ENCODE results near the gene RIPPLY2. TPM values are rescaled to one million over a fixed set of nuclear protein-coding genes. Genes with fewer than 3 reads are reported as not detected.

Gene RIPPLY2
- total and polyA plus RNA-seq, 7 donors, result 0.41 TPM; not detected in 6

DNA sequence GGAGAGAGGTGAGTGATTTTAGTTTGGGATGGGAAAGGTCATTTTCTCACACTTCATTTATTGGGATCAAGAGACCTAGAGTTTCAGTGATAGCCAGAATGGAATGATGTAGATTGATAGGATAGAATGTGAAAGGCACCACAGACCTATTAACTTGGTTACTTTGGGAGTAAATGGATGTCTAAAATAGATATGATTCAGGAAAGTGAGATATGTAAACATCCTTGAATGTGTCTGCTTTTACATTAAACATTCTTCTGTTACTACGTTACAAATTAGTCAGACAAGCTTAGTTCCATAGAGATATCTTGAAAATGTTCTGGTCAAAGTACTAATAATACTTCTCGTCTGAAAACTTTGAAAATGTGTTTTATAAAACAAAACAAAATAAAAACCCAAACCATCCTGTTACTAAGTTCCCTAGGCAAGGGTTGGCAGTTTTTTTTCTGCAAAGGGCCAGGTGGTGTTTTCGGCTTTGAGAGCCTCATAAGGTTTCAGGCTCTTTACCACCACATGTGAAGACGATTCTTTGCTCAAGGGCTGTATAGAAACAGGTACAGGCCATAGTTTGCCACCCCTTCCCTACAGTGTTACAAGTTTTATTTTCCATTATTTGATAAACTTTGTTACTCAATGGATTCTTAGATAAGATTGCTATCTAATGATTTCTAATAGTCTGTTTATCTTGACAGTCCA lies 9.8 kb downstream of the RIPPLY2 start:
- intact Hi-C loops (cut with DNase I), result no loop called here
- no peak for DNase-seq
- Histone ChIP-seq H3K4me3 (no peak overlapping the region), H3K4me1 (peaks cover 0 to 35% (median 27%) of the 10 kb centered on the region in 4 donors), H3K27me3 (no peaks in the 10 kb centered on the region), H3K36me3 (peaks cover 0 to 31% (median 4%) of the 10 kb centered on the region in 4 donors), H3K27ac (no peak overlapping the region), H3K9me3 (peaks cover 0 to 6% (median 0%) of the 10 kb centered on the region in 4 donors)
- TF ChIP-seq EP300 (IDR thresholded peaks at IDR 0.05), result no peak
- TF ChIP-seq, protein P1, sequence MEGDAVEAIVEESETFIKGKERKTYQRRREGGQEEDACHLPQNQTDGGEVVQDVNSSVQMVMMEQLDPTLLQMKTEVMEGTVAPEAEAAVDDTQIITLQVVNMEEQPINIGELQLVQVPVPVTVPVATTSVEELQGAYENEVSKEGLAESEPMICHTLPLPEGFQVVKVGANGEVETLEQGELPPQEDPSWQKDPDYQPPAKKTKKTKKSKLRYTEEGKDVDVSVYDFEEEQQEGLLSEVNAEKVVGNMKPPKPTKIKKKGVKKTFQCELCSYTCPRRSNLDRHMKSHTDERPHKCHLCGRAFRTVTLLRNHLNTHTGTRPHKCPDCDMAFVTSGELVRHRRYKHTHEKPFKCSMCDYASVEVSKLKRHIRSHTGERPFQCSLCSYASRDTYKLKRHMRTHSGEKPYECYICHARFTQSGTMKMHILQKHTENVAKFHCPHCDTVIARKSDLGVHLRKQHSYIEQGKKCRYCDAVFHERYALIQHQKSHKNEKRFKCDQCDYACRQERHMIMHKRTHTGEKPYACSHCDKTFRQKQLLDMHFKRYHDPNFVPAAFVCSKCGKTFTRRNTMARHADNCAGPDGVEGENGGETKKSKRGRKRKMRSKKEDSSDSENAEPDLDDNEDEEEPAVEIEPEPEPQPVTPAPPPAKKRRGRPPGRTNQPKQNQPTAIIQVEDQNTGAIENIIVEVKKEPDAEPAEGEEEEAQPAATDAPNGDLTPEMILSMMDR (IDR thresholded peaks at IDR 0.05), result no peak
- TF ChIP-seq POLR2A (IDR thresholded peaks at IDR 0.05), result no peak
- WGBS, 2 donors, result 69 to 84% methylated on average over 4 of the region's 4 CpGs

DNA sequence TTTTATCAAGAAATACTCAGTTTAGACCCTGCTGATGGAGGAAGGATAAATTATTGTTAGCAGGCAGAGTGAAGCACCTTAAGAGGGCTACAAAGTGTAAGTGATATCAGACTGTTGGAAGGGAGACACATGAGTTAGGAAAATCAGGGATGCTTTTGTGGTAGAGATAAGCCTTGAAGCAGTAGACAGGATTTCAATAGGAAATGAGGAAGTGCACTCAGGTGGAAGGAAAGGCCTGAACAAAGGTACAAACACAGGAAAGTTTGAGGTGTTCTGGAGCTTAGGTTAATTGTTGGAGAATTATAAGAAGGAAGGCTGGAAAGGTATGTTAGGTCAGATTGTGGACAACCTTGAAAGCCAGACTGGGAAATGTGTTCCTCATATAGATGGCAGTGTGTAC lies 13.9 kb downstream of the RIPPLY2 start:
- H3K9me3 ChIP-seq, result peaks cover 0 to 6% (median 0%) of the 10 kb centered on the region in 4 donors
- TF ChIP-seq POLR2A (IDR thresholded peaks at IDR 0.05), result no peak
- TF ChIP-seq POLR2AphosphoS5 (IDR thresholded peaks at IDR 0.05), result no peak
- no peak for TF ChIP-seq EP300 (IDR thresholded peaks at IDR 0.05)
- TF ChIP-seq, protein P1 (IDR thresholded peaks at IDR 0.05), result no peak
- no peak for DNase-seq
- peaks cover 0 to 32% (median 4%) of the 10 kb centered on the region in 4 donors for H3K36me3 ChIP-seq
- H3K4me1 ChIP-seq, result peaks cover 0 to 18% (median 6%) of the 10 kb centered on the region in 4 donors
- intact Hi-C loops (cut with DNase I), result no loop called here
- no peak overlapping the region for H3K4me3 ChIP-seq
- H3K27ac ChIP-seq, result no peak overlapping the region
- no peaks in the 10 kb centered on the region for H3K27me3 ChIP-seq

DNA sequence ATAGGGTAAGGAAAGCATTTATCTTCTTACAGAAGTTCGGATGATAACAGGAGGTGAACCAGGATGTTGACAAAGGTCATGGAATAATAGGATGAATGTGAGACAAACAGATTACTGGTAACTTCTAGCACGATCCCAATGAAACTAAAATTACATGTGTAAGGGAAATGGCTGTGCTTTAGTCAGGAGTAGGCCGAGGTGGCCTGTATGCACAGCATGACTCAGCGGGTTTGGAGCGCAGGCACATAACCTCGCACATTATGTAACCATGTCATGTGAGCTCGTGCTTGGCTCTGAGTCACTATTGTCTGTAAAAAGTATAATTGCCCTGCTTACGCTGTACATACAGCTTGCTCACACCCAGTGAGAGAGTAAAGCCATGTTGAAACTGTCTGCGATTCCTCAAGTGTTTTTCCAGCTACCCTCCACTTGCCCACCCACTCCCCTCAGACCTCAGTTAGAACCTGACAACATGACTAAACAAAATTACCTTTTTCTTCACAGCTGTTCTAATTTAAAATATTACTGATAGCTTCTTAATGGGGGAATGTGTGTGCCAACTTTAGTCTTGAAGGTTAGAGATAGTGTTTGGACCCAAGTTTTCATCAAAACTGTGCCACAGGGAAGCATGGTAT lies 14.5 kb downstream of the RIPPLY2 start:
- DNase-seq, result no peak
- WGBS, 2 donors, result 89 to 90% methylated on average over 9 of the region's 9 CpGs

GRCh38 chr6:83868639-83869038 lies 15.5 kb downstream of the RIPPLY2 start:
- H3K9me3 ChIP-seq, result peaks cover 0 to 6% (median 0%) of the 10 kb centered on the region in 4 donors
- TF ChIP-seq, protein P1 (IDR thresholded peaks at IDR 0.05), result no peak
- no peak for TF ChIP-seq POLR2AphosphoS5 (IDR thresholded peaks at IDR 0.05)
- no peak for TF ChIP-seq POLR2A (IDR thresholded peaks at IDR 0.05)
- TF ChIP-seq EP300 (IDR thresholded peaks at IDR 0.05), result no peak

More for the DNA sequence above, 14.5 kb downstream of the RIPPLY2 start:
- TF ChIP-seq, protein P1 (IDR thresholded peaks at IDR 0.05), result no peak
- TF ChIP-seq POLR2AphosphoS5 (IDR thresholded peaks at IDR 0.05), result no peak
- no peak for TF ChIP-seq POLR2A (IDR thresholded peaks at IDR 0.05)
- peaks cover 0 to 32% (median 4%) of the 10 kb centered on the region in 4 donors for H3K36me3 ChIP-seq
- peaks cover 0 to 6% (median 0%) of the 10 kb centered on the region in 4 donors for H3K9me3 ChIP-seq
- intact Hi-C loops (cut with DNase I), result no loop called here
- H3K27me3 ChIP-seq, result no peaks in the 10 kb centered on the region
- H3K4me1 ChIP-seq, result peaks cover 0 to 12% (median 3%) of the 10 kb centered on the region in 4 donors
- no peak overlapping the region for H3K27ac ChIP-seq
- no peak overlapping the region for H3K4me3 ChIP-seq

More at GRCh38 chr6:83868639-83869038, 15.5 kb downstream of the RIPPLY2 start:
- Histone ChIP-seq H3K27me3 (no peaks in the 10 kb centered on the region), H3K4me1 (peaks cover 0 to 4% (median 0%) of the 10 kb centered on the region in 4 donors), H3K27ac (no peak overlapping the region), H3K36me3 (peaks cover 0 to 32% (median 4%) of the 10 kb centered on the region in 4 donors), H3K4me3 (no peak overlapping the region)
- intact Hi-C loops (cut with DNase I), result no loop called here
- 76 to 80% methylated on average over 1 of the region's 1 CpG for WGBS, 2 donors
- DNase-seq, result no peak
